B cell (primary cell): Measurements from ENCODE around the gene TRIM47. TPM values are rescaled to one million over a fixed set of nuclear protein-coding genes. Genes with fewer than 3 reads are reported as not detected.

Experiments used
- ATAC-seq: fragments of 200-7000 bp; cut with Tn5 transposase; one replicate; pipeline ENCODE4 v1.10.0; 2021; ENCODE audit warnings: low read depth, mild to moderate bottlenecking, moderate number of reproducible peaks, moderate library complexity
- CTCF ChIA-PET: fragments of 350-600 bp; sonication (Branson Sonifier 250); formaldehyde crosslinking; loops from one replicate; lab custom pipeline; 2021; ENCODE audit warnings: antibody characterized with exemption, inconsistent platforms; lab: Charles Lee
- POLR2A ChIA-PET: fragments of 350-600 bp; sonication (Branson Sonifier 250); formaldehyde crosslinking; loops from one replicate; lab custom pipeline; 2021; ENCODE audit warnings: antibody characterized with exemption; lab: Charles Lee
- DNase-seq: peaks from one replicate; pipeline ENCODE4 v3.0.0; 2013
- H2AFZ ChIP-seq: 2 replicates; pipeline ENCODE4 v1.6.1; 2012; ENCODE audit warnings: mild to moderate bottlenecking, low read depth, low read length; ENCODE audit not compliant: insufficient read depth, poor library complexity, severe bottlenecking
- H3K27ac ChIP-seq, 2 donors: 1 replicate in 1 of 2; 2 replicates in 1 of 2; pipeline ENCODE4 v1.5.1; 2012 to 2013; ENCODE audit warnings: low read length in 2 of 2, mild to moderate bottlenecking in 2 of 2, moderate library complexity in 1 of 2
- H3K27me3 ChIP-seq, 4 experiments: fragments of 200-600 bp in 1 of 4; sonication (generic) in 1 of 4; replicated peaks in 1 of 4; 1 replicate in 2 of 4; 2 replicates in 2 of 4; pipeline versions ENCODE4 v1.6.1 to v1.7.0; 2013 to 2016; ENCODE audit warnings: low read length in 3 of 4, mild to moderate bottlenecking in 2 of 4, mixed read lengths in 1 of 4, moderate library complexity in 1 of 4; ENCODE audit not compliant: insufficient read depth in 4 of 4, control insufficient read depth in 3 of 4; ENCODE audit errors: control extremely low read depth in 1 of 4
- H3K36me3 ChIP-seq, 2 experiments: replicated peaks in 1 of 2; 1 replicate in 1 of 2; 2 replicates in 1 of 2; pipeline versions ENCODE4 v1.6.1 to v1.7.1; 2013; ENCODE audit warnings: low read length in 1 of 2; ENCODE audit not compliant: insufficient read depth in 2 of 2, control insufficient read depth in 1 of 2; ENCODE audit errors: control extremely low read depth in 1 of 2, extremely low read depth in 1 of 2
- H3K4me1 ChIP-seq, 2 donors: fragments of 200-600 bp in 1 of 2; sonication (generic) in 1 of 2; 1 replicate in 1 of 2; 2 replicates in 1 of 2; pipeline versions ENCODE4 v1.5.1 to v1.6.1; 2013 to 2017; ENCODE audit warnings: low read length in 2 of 2; ENCODE audit not compliant: control insufficient read depth in 2 of 2, insufficient read depth in 2 of 2
- H3K4me2 ChIP-seq: replicated peaks from 2 replicates; pipeline ENCODE3; 2012; ENCODE audit warnings: mild to moderate bottlenecking, low read depth, low read length; ENCODE audit not compliant: poor library complexity, severe bottlenecking
- H3K4me3 ChIP-seq, 5 experiments: fragments of 200-600 bp in 1 of 5; sonication (generic) in 1 of 5; 1 replicate in 3 of 5; 2 replicates in 2 of 5; pipeline versions ENCODE4 v1.5.1 to v1.7.0; 2011 to 2016; ENCODE audit warnings: low read length in 4 of 5, mild to moderate bottlenecking in 4 of 5, low read depth in 2 of 5, control low read depth in 1 of 5, moderate library complexity in 1 of 5; ENCODE audit not compliant: insufficient read depth in 1 of 5; ENCODE audit errors: control extremely low read depth in 1 of 5, extremely low read depth in 1 of 5
- H3K79me2 ChIP-seq: fragments of 200-600 bp; sonication (generic); one replicate; pipeline ENCODE4 v1.6.0; 2016; ENCODE audit warnings: low read length; ENCODE audit not compliant: control insufficient read depth, insufficient read depth
- H3K9ac ChIP-seq: fragments of 200-600 bp; sonication (generic); 2 replicates; pipeline ENCODE4 v1.6.1; 2017; ENCODE audit warnings: mild to moderate bottlenecking, low read length, moderate library complexity
- H3K9me3 ChIP-seq, 3 donors: one replicate each; pipeline versions ENCODE4 v1.6.1 to v1.7.1; 2013; ENCODE audit warnings: low read length in 2 of 3; ENCODE audit not compliant: control insufficient read depth in 2 of 3, insufficient read depth in 1 of 3; ENCODE audit errors: control extremely low read depth in 1 of 3
- H4K20me1 ChIP-seq: 2 replicates; pipeline ENCODE4 v1.6.0; 2012; ENCODE audit warnings: mild to moderate bottlenecking, low read length; ENCODE audit not compliant: insufficient read depth, control insufficient read depth, poor library complexity, severe bottlenecking
- H3K27ac Mint-ChIP-seq: one replicate; pipeline ENCODE4 v1.8.0; 2021; ENCODE audit warnings: mixed read lengths
- H3K27me3 Mint-ChIP-seq: one replicate; pipeline ENCODE4 v1.8.0; 2021; ENCODE audit warnings: mixed read lengths
- H3K4me1 Mint-ChIP-seq: one replicate; pipeline ENCODE4 v1.8.0; 2021; ENCODE audit warnings: mixed read lengths
- H3K4me3 Mint-ChIP-seq: one replicate; pipeline ENCODE4 v1.8.0; 2021; ENCODE audit warnings: mixed read lengths
- H3K9me3 Mint-ChIP-seq: one replicate; pipeline ENCODE4 v1.8.0; 2022; ENCODE audit warnings: mixed read lengths; ENCODE audit not compliant: insufficient read depth
- EZH2 ChIP-seq: IDR thresholded peaks from 2 replicates; pipeline ENCODE4 v1.6.1; 2012; ENCODE audit warnings: borderline replicate concordance, low read depth, mild to moderate bottlenecking, moderate library complexity, low read length; ENCODE audit not compliant: insufficient read depth, poor library complexity, severe bottlenecking
- WGBS: methylation state at CpG from one replicate; pipeline ENCODE4 v1.1.5; 2013; ENCODE audit warnings: missing lambda C conversion rate; ENCODE audit not compliant: insufficient coverage; 5-methylcytosine and 5-hydroxymethylcytosine counted together
- intact Hi-C: fragments of 100-400 bp; cut with micrococcal nuclease; formaldehyde crosslinking; loops from one replicate; pipeline ENCODE4 v1.10.0; 2022
- polyA plus RNA-seq: library from polyadenylated mRNA; depleted of rRNA; stranded (reverse); fragments of >200 nt; gene quantifications from 2 replicates; pipeline ENCODE4 v1.2.3, GENCODE V29; 2012
- total RNA-seq, 2 donors: library from RNA; stranded (reverse); fragments of 120-200 nt in 1 of 2; gene quantifications; 1 replicate in 1 of 2; 2 replicates in 1 of 2; pipeline versions ENCODE4 v1.2.3 to v1.2.4, GENCODE V29; 2013 to 2022
- TF ChIP-seq, protein P1 (sequence below): fragments of 200-600 bp; IDR thresholded peaks from one replicate; pipeline ENCODE4 v1.8.0; 2022; ENCODE audit warnings: antibody characterized with exemption, mild to moderate bottlenecking

TRIM47 gene
- total and polyA plus RNA-seq, 2 donors (not counting 1 experiment from before 2014, with no cell fraction given): 6.4 to 8.3 TPM

DNA sequence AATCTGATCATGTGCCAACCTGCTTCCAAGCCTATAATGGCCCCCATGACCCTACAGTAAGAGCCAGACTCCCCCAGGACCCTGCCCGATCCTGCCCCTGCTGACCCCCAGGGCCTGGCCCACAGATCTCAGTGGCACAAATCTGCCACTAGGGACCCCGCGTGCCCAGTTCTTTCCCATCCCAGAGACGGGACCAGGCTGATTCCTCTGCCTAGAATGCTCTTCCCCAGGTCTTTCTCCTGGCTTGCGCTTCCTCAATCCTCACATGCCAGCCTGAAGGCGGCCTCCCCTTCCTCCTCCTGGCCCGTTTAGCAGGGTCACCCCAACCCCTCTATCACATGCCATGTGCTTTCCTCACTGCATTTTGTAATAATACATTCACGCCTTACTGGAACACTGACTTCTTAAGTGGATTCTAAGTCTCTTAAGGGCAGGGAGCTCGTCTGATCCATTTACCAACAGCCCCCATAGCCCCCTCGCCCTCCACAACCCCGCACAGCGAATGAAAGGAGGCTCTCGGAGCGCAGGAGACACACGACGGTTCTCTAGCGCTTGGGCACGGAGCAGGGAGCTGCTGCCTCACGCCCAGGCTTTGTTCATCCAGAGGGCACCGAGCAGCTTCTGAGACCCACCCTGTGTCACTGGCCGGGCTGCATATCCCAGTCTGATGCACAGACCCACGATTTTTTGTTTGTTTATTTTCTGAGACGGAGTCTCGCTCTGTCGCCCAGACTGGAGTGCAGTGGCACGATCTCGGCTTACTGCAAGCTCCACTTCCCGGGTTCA is 17.2 kb upstream of the TRIM47 start:
- peak overlapping the region; percentile 82 for H2AFZ ChIP-seq
- H3K4me1 ChIP-seq: peaks cover 16 to 19% of the 10 kb centered on the region in 2 donors
- peak overlapping the region in 4 of 5 experiments; percentile 58 to 80 (median 76) for H3K4me3 ChIP-seq
- ChIA-PET POLR2A (interaction anchor here (0.8 to 2.7 kb wide), 11 partner anchors 16 to 131 kb away, joined by 3 to 42 read pairs (median 6); partner anchors contain the start of genes FBF1, GALK1, TRIM47 and UNC13D), CTCF (interaction anchor here (0.6 to 5.9 kb wide), 18 partner anchors 10 to 189 kb away, joined by 3 to 52 read pairs (median 6); partner anchors contain the start of genes GALK1, MRPL38, TRIM47 and UNC13D)
- peaks cover 2 to 39% of the 10 kb centered on the region in 2 experiments for H3K36me3 ChIP-seq
- intact Hi-C loops: loop anchor here (1.0 to 2.0 kb wide), 4 partner anchors 10 to 51 kb away; partner anchors contain the start of genes UNC13D and WBP2
- H3K9ac ChIP-seq: peak overlapping the region; percentile 69
- Mint-ChIP-seq H3K4me1 (peaks cover 26% of the 10 kb centered on the region), H3K27me3 (no peaks in the 10 kb centered on the region), H3K27ac (peak overlapping the region; percentile 82), H3K4me3 (peak overlapping the region; percentile 85), H3K9me3 (no peaks in the 10 kb centered on the region)
- DNase-seq (peak; percentile 31), ATAC-seq (no peak)
- TF ChIP-seq, protein P1, sequence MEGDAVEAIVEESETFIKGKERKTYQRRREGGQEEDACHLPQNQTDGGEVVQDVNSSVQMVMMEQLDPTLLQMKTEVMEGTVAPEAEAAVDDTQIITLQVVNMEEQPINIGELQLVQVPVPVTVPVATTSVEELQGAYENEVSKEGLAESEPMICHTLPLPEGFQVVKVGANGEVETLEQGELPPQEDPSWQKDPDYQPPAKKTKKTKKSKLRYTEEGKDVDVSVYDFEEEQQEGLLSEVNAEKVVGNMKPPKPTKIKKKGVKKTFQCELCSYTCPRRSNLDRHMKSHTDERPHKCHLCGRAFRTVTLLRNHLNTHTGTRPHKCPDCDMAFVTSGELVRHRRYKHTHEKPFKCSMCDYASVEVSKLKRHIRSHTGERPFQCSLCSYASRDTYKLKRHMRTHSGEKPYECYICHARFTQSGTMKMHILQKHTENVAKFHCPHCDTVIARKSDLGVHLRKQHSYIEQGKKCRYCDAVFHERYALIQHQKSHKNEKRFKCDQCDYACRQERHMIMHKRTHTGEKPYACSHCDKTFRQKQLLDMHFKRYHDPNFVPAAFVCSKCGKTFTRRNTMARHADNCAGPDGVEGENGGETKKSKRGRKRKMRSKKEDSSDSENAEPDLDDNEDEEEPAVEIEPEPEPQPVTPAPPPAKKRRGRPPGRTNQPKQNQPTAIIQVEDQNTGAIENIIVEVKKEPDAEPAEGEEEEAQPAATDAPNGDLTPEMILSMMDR: no peak
- TF ChIP-seq EZH2: no peak
- no peak overlapping the region for H3K27ac ChIP-seq
- no peaks in the 10 kb centered on the region for H3K27me3 ChIP-seq
- peaks cover 36% of the 10 kb centered on the region for H4K20me1 ChIP-seq
- H3K4me2 ChIP-seq: peak overlapping the region; percentile 89
- H3K9me3 ChIP-seq: no peaks in the 10 kb centered on the region
- peaks cover 24% of the 10 kb centered on the region for H3K79me2 ChIP-seq
- WGBS: 43% methylated on average over 24 of the region's 28 CpGs
